ENCODE results near the gene FAM185A.
"Not testable (repeated sequence)": the region's sequence is repeated elsewhere in the genome, so short reads cannot be mapped to it uniquely, and the experiment has no call there.

Gene FAM185A

GRCh38 chr7:102748605-102749444 lies at the start of gene FAM185A:
Gene FAM185A, plus strand, starts transcription at chr7:102748999. Its CDS starts 209 bp downstream, at chr7:102749208.
- DNase-seq (peak; percentile 92), ATAC-seq (peak; percentile 100)

- peak; percentile 11 for DNase-seq
- peak; percentile 77 for ATAC-seq
Observed at GRCh38 chr7:102713011-102713690, 35.6 kb upstream of the FAM185A start.

GRCh38 chr7:102713691-102714080 lies 35.1 kb upstream of the FAM185A start:
- ATAC-seq, result peak; percentile 70
- DNase-seq, result not testable (repeated sequence)

GRCh38 chr7:102714774-102715522 lies 33.9 kb upstream of the FAM185A start:
- ATAC-seq (peak; percentile 78), DNase-seq (peak; percentile 5)

GRCh38 chr7:102715718-102716117 lies 33.1 kb upstream of the FAM185A start:
- ATAC-seq, result peak; percentile 34
- not testable (repeated sequence) for DNase-seq

GRCh38 chr7:102718491-102718890 lies 30.3 kb upstream of the FAM185A start:
- ATAC-seq, DNase-seq: not testable (repeated sequence)

- ATAC-seq, DNase-seq: not testable (repeated sequence)
Observed at GRCh38 chr7:102726170-102726569, 22.6 kb upstream of the FAM185A start.

GRCh38 chr7:102729670-102730069 lies 19.1 kb upstream of the FAM185A start:
- not testable (repeated sequence) for DNase-seq, ATAC-seq

- DNase-seq, ATAC-seq: not testable (repeated sequence)
Observed at GRCh38 chr7:102730431-102730830, 18.4 kb upstream of the FAM185A start.

GRCh38 chr7:102742002-102742771 lies 6.6 kb upstream of the FAM185A start:
- not testable (repeated sequence) for DNase-seq
- ATAC-seq, result peak; percentile 49

GRCh38 chr7:102743861-102744260 lies 4.9 kb upstream of the FAM185A start:
- ATAC-seq, DNase-seq: not testable (repeated sequence)

- ATAC-seq, DNase-seq: not testable (repeated sequence)
Observed at GRCh38 chr7:102745494-102746288, 3.1 kb upstream of the FAM185A start.

- not testable (repeated sequence) for DNase-seq, ATAC-seq
Observed at GRCh38 chr7:102749445-102749786, 617 bp downstream of the FAM185A start.

GRCh38 chr7:102758227-102758626 lies 9.4 kb downstream of the FAM185A start:
- ATAC-seq, DNase-seq: not testable (repeated sequence)

- not testable (repeated sequence) for ATAC-seq, DNase-seq
Observed at GRCh38 chr7:102759934-102760333, 11.1 kb downstream of the FAM185A start.

GRCh38 chr7:102761234-102761633 lies 12.4 kb downstream of the FAM185A start:
- ATAC-seq, DNase-seq: not testable (repeated sequence)

- ATAC-seq, DNase-seq: not testable (repeated sequence)
Observed at GRCh38 chr7:102763295-102763905, 14.6 kb downstream of the FAM185A start.

- not testable (repeated sequence) for DNase-seq
- ATAC-seq, result peak; percentile 59
Observed at GRCh38 chr7:102769657-102770192, 20.9 kb downstream of the FAM185A start.

GRCh38 chr7:102770467-102770866 lies 21.7 kb downstream of the FAM185A start:
- not testable (repeated sequence) for DNase-seq, ATAC-seq

- not testable (repeated sequence) for DNase-seq, ATAC-seq
Observed at GRCh38 chr7:102776217-102776616, 27.4 kb downstream of the FAM185A start.

Data from stimulated activated naive CD8-positive, alpha-beta T cell treated with anti-CD3 and anti-CD28 coated beads, Interleukin-15, Interleukin-2, amounts not matched to agents 100 U/mL and 50 U/mL, for 24 hours (primary cell).